ENCODE data around the gene SSX4B. TPM values are rescaled to one million over a fixed set of nuclear protein-coding genes. Genes with fewer than 3 reads are reported as not detected.
"Not testable (repeated sequence)": the region's sequence is repeated elsewhere in the genome, so short reads cannot be mapped to it uniquely, and the experiment has no call there.

SSX4B gene
- total RNA-seq (not detected), polyA plus RNA-seq (ENCODE audit: insufficient read length in 2 of 2) (not detected)
- long read RNA-seq, donor 1: 0 reads
- long read RNA-seq, donor 2: 0 reads
- long read RNA-seq, donor 3: 0 reads
- long read RNA-seq, donor 4: 0 reads

- no CpG with 5 or more reads among the region's 15 CpGs for WGBS (ENCODE audit: insufficient coverage)
- H3K27ac ChIP-seq (ENCODE audit: low read depth, low read length); H3K4me3 ChIP-seq (ENCODE audit: low read depth, low read length); H3K9me3 ChIP-seq (ENCODE audit: control insufficient read depth, insufficient read depth, low read length); DNase-seq (ENCODE audit: low read depth in 4 of 6, low spot score in 6 of 6); H3K27me3 ChIP-seq (ENCODE audit: control insufficient read depth, insufficient read depth, low read length); H3K4me1 ChIP-seq (ENCODE audit: control insufficient read depth, insufficient read depth, low read length); H3K36me3 ChIP-seq (ENCODE audit: control insufficient read depth, insufficient read depth, low read length): not testable (repeated sequence)
These were observed at the start of gene SSX4B for GRCh38 chrX:48411860-48412259. SSX4B (minus strand) TSS chrX:48411960; CDS start chrX:48411372, 588 bp downstream.

DNA sequence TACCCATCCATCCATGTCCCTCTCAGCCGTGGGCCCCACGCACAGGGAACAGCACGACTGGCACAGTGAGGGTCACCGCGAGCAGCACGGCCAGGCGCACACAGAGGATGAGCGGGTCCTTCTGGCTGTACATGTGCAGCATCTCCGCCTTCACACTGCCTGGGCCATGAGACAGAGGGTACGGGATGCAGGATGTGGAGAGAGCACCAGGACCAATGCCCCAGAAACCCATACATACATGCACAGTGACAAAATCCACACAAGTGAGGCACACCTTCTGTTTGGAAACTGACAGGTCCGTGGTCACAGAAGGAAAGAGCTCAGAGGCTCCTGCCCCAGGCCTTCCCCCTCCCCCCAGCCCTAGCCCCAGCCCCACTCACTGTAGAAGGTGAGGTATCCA, 48.8 kb upstream of the SSX4B start:
- no peaks in the 10 kb centered on the region for H3K27me3 ChIP-seq (ENCODE audit: control insufficient read depth, insufficient read depth, low read length)
- no peak overlapping the region for H3K4me3 ChIP-seq (ENCODE audit: low read depth, low read length)
- no peak for DNase-seq (ENCODE audit: low read depth in 4 of 6, low spot score in 6 of 6)
- peaks cover 3% of the 10 kb centered on the region for H3K36me3 ChIP-seq (ENCODE audit: control insufficient read depth, insufficient read depth, low read length)
- 68% methylated on average over 5 of the region's 11 CpGs for WGBS (ENCODE audit: insufficient coverage)
- no peaks in the 10 kb centered on the region for H3K9me3 ChIP-seq (ENCODE audit: control insufficient read depth, insufficient read depth, low read length)
- H3K4me1 ChIP-seq (ENCODE audit: control insufficient read depth, insufficient read depth, low read length): no peaks in the 10 kb centered on the region
- H3K27ac ChIP-seq (ENCODE audit: low read depth, low read length): no peak overlapping the region

DNA sequence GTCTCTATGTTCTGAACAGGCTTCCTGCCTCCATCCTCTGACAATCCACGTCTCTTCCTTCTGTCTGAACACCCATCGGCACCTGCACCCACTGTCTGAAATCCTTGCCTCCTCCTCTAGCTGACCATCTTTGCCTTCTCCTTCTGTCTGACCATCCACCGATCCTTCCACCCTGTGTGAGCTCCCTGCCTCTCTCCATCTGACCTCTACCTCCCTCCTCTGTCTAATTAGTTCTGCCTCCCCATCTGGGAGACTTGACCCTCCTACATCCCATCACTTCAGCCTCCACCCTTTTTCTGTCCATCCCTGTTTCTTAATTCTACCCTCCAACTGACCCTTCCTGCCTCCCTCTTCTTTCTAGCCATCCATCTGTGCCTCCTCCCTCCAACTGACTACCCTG, 48.3 kb upstream of the SSX4B start:
- no peaks in the 10 kb centered on the region for H3K27me3 ChIP-seq (ENCODE audit: control insufficient read depth, insufficient read depth, low read length)
- H3K9me3 ChIP-seq (ENCODE audit: control insufficient read depth, insufficient read depth, low read length): no peaks in the 10 kb centered on the region
- H3K36me3 ChIP-seq (ENCODE audit: control insufficient read depth, insufficient read depth, low read length): peaks cover 3% of the 10 kb centered on the region
- H3K4me3 ChIP-seq (ENCODE audit: low read depth, low read length): no peak overlapping the region
- no peak for DNase-seq (ENCODE audit: low read depth in 4 of 6, low spot score in 6 of 6)
- H3K27ac ChIP-seq (ENCODE audit: low read depth, low read length): no peak overlapping the region
- 89% methylated on average over 3 of the region's 3 CpGs for WGBS (ENCODE audit: insufficient coverage)
- no peaks in the 10 kb centered on the region for H3K4me1 ChIP-seq (ENCODE audit: control insufficient read depth, insufficient read depth, low read length)

DNA sequence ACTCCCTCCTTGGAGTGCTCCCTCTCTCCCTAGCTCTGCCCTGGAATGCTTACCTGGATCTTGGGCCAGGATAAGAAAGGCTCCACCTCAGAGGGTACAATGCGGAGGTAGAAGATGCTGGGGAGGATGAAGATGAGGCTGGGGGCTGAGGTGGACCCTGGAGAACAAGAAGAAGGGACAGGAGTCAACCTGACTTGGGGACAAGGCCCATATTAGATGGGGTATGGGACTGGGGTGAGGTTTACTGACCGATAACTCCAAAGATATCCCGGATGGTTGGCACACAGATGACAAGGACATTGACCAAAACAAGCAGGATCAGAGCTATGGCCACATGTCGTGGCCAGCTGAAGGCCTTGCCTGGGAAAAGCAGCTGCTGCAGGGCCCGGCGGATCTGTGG, 47.7 kb upstream of the SSX4B start:
- H3K9me3 ChIP-seq (ENCODE audit: control insufficient read depth, insufficient read depth, low read length): peaks cover 2% of the 10 kb centered on the region

DNA sequence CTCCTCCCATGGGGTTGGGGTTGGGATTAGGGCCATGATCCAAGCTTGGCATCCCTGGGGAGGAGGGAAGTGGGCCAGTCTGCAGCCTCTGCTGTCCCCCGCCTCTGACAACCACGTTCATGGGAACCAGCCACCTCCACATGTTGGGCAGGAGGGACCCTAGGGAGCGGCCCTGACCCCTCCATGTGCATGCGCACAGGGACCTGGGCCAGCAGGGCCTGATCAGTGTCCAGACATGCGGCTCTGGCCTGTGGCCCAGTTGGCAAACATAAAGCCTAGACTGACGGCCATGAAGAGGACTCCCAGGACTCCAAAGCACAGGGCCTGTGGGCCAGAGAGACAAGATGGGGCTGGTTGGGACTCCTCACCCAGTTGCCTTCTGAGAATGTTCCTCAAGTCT, 47.0 kb upstream of the SSX4B start:
- Histone ChIP-seq H3K4me1 (ENCODE audit: control insufficient read depth, insufficient read depth, low read length) (no peaks in the 10 kb centered on the region), H3K27me3 (ENCODE audit: control insufficient read depth, insufficient read depth, low read length) (no peaks in the 10 kb centered on the region), H3K27ac (ENCODE audit: low read depth, low read length) (no peak overlapping the region), H3K9me3 (ENCODE audit: control insufficient read depth, insufficient read depth, low read length) (peaks cover 2% of the 10 kb centered on the region), H3K4me3 (ENCODE audit: low read depth, low read length) (no peak overlapping the region), H3K36me3 (ENCODE audit: control insufficient read depth, insufficient read depth, low read length) (peaks cover 3% of the 10 kb centered on the region)
- no peak for DNase-seq (ENCODE audit: low read depth in 4 of 6, low spot score in 6 of 6)
- 78% methylated on average over 6 of the region's 6 CpGs for WGBS (ENCODE audit: insufficient coverage)

More for the DNA sequence above, 47.7 kb upstream of the SSX4B start:
- Histone ChIP-seq H3K27me3 (ENCODE audit: control insufficient read depth, insufficient read depth, low read length) (no peaks in the 10 kb centered on the region), H3K27ac (ENCODE audit: low read depth, low read length) (no peak overlapping the region), H3K36me3 (ENCODE audit: control insufficient read depth, insufficient read depth, low read length) (peaks cover 3% of the 10 kb centered on the region), H3K4me3 (ENCODE audit: low read depth, low read length) (no peak overlapping the region), H3K4me1 (ENCODE audit: control insufficient read depth, insufficient read depth, low read length) (no peaks in the 10 kb centered on the region)
- WGBS (ENCODE audit: insufficient coverage): 81% methylated on average over 6 of the region's 6 CpGs
- no peak for DNase-seq (ENCODE audit: low read depth in 4 of 6, low spot score in 6 of 6)

- WGBS (ENCODE audit: insufficient coverage): no CpG with 5 or more reads among the region's 6 CpGs
- DNase-seq (ENCODE audit: low read depth in 4 of 6, low spot score in 6 of 6): no peak
- peaks cover 2% of the 10 kb centered on the region for H3K9me3 ChIP-seq (ENCODE audit: control insufficient read depth, insufficient read depth, low read length)
- no peak overlapping the region for H3K4me3 ChIP-seq (ENCODE audit: low read depth, low read length)
- no peaks in the 10 kb centered on the region for H3K4me1 ChIP-seq (ENCODE audit: control insufficient read depth, insufficient read depth, low read length)
- no peaks in the 10 kb centered on the region for H3K27me3 ChIP-seq (ENCODE audit: control insufficient read depth, insufficient read depth, low read length)
- H3K27ac ChIP-seq (ENCODE audit: low read depth, low read length): no peak overlapping the region
- H3K36me3 ChIP-seq (ENCODE audit: control insufficient read depth, insufficient read depth, low read length): peaks cover 3% of the 10 kb centered on the region
These were observed 45.0 kb upstream of the SSX4B start for GRCh38 chrX:48456628-48457331.

- no peak for DNase-seq (ENCODE audit: low read depth in 4 of 6, low spot score in 6 of 6)
- Histone ChIP-seq H3K4me3 (ENCODE audit: low read depth, low read length) (no peak overlapping the region), H3K9me3 (ENCODE audit: control insufficient read depth, insufficient read depth, low read length) (peaks cover 2% of the 10 kb centered on the region), H3K27ac (ENCODE audit: low read depth, low read length) (no peak overlapping the region), H3K4me1 (ENCODE audit: control insufficient read depth, insufficient read depth, low read length) (no peaks in the 10 kb centered on the region), H3K36me3 (ENCODE audit: control insufficient read depth, insufficient read depth, low read length) (no peaks in the 10 kb centered on the region), H3K27me3 (ENCODE audit: control insufficient read depth, insufficient read depth, low read length) (no peaks in the 10 kb centered on the region)
- 48% methylated on average over 4 of the region's 4 CpGs for WGBS (ENCODE audit: insufficient coverage)
These were observed 39.9 kb upstream of the SSX4B start for GRCh38 chrX:48451708-48452107.

- no peaks in the 10 kb centered on the region for H3K27me3 ChIP-seq (ENCODE audit: control insufficient read depth, insufficient read depth, low read length)
- H3K4me1 ChIP-seq (ENCODE audit: control insufficient read depth, insufficient read depth, low read length): no peaks in the 10 kb centered on the region
- H3K9me3 ChIP-seq (ENCODE audit: control insufficient read depth, insufficient read depth, low read length): peaks cover 2% of the 10 kb centered on the region
- H3K4me3 ChIP-seq (ENCODE audit: low read depth, low read length): no peak overlapping the region
- no peaks in the 10 kb centered on the region for H3K36me3 ChIP-seq (ENCODE audit: control insufficient read depth, insufficient read depth, low read length)
- H3K27ac ChIP-seq (ENCODE audit: low read depth, low read length): no peak overlapping the region
- no peak for DNase-seq (ENCODE audit: low read depth in 4 of 6, low spot score in 6 of 6)
These were observed 38.3 kb upstream of the SSX4B start for GRCh38 chrX:48450076-48450475.

- not testable (repeated sequence) for H3K9me3 ChIP-seq (ENCODE audit: control insufficient read depth, insufficient read depth, low read length); H3K27me3 ChIP-seq (ENCODE audit: control insufficient read depth, insufficient read depth, low read length); H3K4me1 ChIP-seq (ENCODE audit: control insufficient read depth, insufficient read depth, low read length); H3K36me3 ChIP-seq (ENCODE audit: control insufficient read depth, insufficient read depth, low read length); H3K27ac ChIP-seq (ENCODE audit: low read depth, low read length); DNase-seq (ENCODE audit: low read depth in 4 of 6, low spot score in 6 of 6); H3K4me3 ChIP-seq (ENCODE audit: low read depth, low read length)
- 86% methylated on average over 2 of the region's 6 CpGs for WGBS (ENCODE audit: insufficient coverage)
These were observed 35.4 kb upstream of the SSX4B start for GRCh38 chrX:48447201-48447600.

- DNase-seq (ENCODE audit: low read depth in 4 of 6, low spot score in 6 of 6); H3K27ac ChIP-seq (ENCODE audit: low read depth, low read length); H3K4me1 ChIP-seq (ENCODE audit: control insufficient read depth, insufficient read depth, low read length); H3K36me3 ChIP-seq (ENCODE audit: control insufficient read depth, insufficient read depth, low read length); H3K9me3 ChIP-seq (ENCODE audit: control insufficient read depth, insufficient read depth, low read length); H3K4me3 ChIP-seq (ENCODE audit: low read depth, low read length); H3K27me3 ChIP-seq (ENCODE audit: control insufficient read depth, insufficient read depth, low read length): not testable (repeated sequence)
- WGBS (ENCODE audit: insufficient coverage): 77% methylated on average over 13 of the region's 13 CpGs
These were observed 22.0 kb upstream of the SSX4B start for GRCh38 chrX:48433713-48434112.
